Uterus (tissue), 2 donors: ENCODE measurements around the gene DNAJB1.

Experiments used
- CTCF ChIP-seq, 4 experiments: fragments of 200-600 bp in 2 of 4; fragments of 450-650 bp in 2 of 4; sonication (generic) in 2 of 4; IDR thresholded peaks; one replicate each; pipeline ENCODE4 v1.5.1; 2016 to 2019; ENCODE audit warnings: antibody characterized with exemption in 4 of 4, mild to moderate bottlenecking in 2 of 4, moderate library complexity in 1 of 4
- POLR2A ChIP-seq, 2 donors: fragments of 450-650 bp; IDR thresholded peaks; one replicate each; pipeline ENCODE4 v1.6.1; 2016; ENCODE audit warnings: antibody characterized with exemption in 2 of 2, mild to moderate bottlenecking in 1 of 2, moderate library complexity in 1 of 2

- TF ChIP-seq POLR2A (IDR thresholded peaks at IDR 0.05) = no peak
- TF ChIP-seq CTCF (IDR thresholded peaks at IDR 0.05) = no peak
Measured at GRCh38 chr19:14482172-14482941, 35.8 kb downstream of the DNAJB1 start.
